ENCODE data around the gene CLDN10. TPM values are rescaled to one million over a fixed set of nuclear protein-coding genes. Genes with fewer than 3 reads are reported as not detected.

The CLDN10 gene
- total RNA-seq, 1 experiment from 2014 or later = 10.5 TPM

- Histone ChIP-seq H3K36me3 (ENCODE audit: control insufficient read depth, insufficient read depth, low read length) (no peaks in the 10 kb centered on the region), H3K27ac (ENCODE audit: low read length) (no peak overlapping the region), H3K4me3 (ENCODE audit: low read depth in 2 of 2, low read length in 2 of 2) (no peak overlapping the region), H3K27me3 (ENCODE audit: control insufficient read depth, insufficient read depth, low read length) (no peaks in the 10 kb centered on the region), H3K4me1 (ENCODE audit: control insufficient read depth, insufficient read depth, low read length) (no peaks in the 10 kb centered on the region; the same call in 1 of the 2 replicates), H3K9me3 (ENCODE audit: control insufficient read depth, insufficient read depth, low read depth, low read length) (no peaks in the 10 kb centered on the region)
- TF ChIP-seq, protein P1, sequence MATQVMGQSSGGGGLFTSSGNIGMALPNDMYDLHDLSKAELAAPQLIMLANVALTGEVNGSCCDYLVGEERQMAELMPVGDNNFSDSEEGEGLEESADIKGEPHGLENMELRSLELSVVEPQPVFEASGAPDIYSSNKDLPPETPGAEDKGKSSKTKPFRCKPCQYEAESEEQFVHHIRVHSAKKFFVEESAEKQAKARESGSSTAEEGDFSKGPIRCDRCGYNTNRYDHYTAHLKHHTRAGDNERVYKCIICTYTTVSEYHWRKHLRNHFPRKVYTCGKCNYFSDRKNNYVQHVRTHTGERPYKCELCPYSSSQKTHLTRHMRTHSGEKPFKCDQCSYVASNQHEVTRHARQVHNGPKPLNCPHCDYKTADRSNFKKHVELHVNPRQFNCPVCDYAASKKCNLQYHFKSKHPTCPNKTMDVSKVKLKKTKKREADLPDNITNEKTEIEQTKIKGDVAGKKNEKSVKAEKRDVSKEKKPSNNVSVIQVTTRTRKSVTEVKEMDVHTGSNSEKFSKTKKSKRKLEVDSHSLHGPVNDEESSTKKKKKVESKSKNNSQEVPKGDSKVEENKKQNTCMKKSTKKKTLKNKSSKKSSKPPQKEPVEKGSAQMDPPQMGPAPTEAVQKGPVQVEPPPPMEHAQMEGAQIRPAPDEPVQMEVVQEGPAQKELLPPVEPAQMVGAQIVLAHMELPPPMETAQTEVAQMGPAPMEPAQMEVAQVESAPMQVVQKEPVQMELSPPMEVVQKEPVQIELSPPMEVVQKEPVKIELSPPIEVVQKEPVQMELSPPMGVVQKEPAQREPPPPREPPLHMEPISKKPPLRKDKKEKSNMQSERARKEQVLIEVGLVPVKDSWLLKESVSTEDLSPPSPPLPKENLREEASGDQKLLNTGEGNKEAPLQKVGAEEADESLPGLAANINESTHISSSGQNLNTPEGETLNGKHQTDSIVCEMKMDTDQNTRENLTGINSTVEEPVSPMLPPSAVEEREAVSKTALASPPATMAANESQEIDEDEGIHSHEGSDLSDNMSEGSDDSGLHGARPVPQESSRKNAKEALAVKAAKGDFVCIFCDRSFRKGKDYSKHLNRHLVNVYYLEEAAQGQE (IDR thresholded peaks at IDR 0.05; ENCODE audit: insufficient read depth in 1 of 2, low read depth in 2 of 2, low read length in 1 of 2) = no peak
- TF ChIP-seq POLR2AphosphoS5 (IDR thresholded peaks at IDR 0.05; ENCODE audit: low read depth, low read length) (no peak), TCF7L2 (IDR thresholded peaks at IDR 0.05; ENCODE audit: low read depth, low read length) (no peak), SIN3A (IDR thresholded peaks at IDR 0.05; ENCODE audit: borderline replicate concordance, insufficient read depth, low read depth, low read length) (no peak), CTCF (IDR thresholded peaks at IDR 0.05) (no peak)
- POLR2A ChIA-PET = no interaction called here
- in situ Hi-C loops (cut with HindIII; ENCODE audit: low pct_unique_long_range_greater_than_20kb, low sequenced_read_pairs) (no loop called here), intact Hi-C loops (cut with micrococcal nuclease; ENCODE audit: unreplicated experiment) (no loop called here)
- ATAC-seq = peak; percentile 78
- no peak for DNase-seq (ENCODE audit: low read depth, low spot score)
- CTCF ChIA-PET = no interaction called here
- BruUV-seq (replicated peaks) = no TSS peak
These were observed 47.3 kb upstream of the CLDN10 start for GRCh38 chr13:95505265-95505664.

DNA sequence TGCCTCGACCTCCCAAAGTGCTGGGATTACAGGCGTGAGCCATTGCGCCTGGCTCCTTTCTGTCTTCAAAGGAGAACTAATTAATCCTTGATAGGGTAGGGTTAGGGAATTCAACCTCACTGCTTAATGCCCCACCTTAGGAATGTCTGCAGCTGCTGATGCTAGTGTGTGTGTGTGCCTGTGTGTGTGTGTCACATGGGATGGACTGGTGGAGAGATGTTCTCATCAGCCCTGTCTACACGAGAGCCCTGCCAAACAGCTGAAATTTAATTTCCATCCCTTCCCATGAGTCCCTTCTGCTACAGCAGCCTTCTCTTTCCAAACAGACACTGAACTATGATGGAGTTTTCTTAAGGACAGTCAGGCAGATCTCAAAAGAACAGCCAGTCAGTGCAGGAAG is 46.5 kb upstream of the CLDN10 start:
- no peak for TF ChIP-seq CTCF (IDR thresholded peaks at IDR 0.05)
- no peak for TF ChIP-seq POLR2AphosphoS5 (IDR thresholded peaks at IDR 0.05; ENCODE audit: low read depth, low read length)
- no peak for TF ChIP-seq TCF7L2 (IDR thresholded peaks at IDR 0.05; ENCODE audit: low read depth, low read length)
- TF ChIP-seq, protein P1 (IDR thresholded peaks at IDR 0.05; ENCODE audit: insufficient read depth in 1 of 2, low read depth in 2 of 2, low read length in 1 of 2) = no peak
- TF ChIP-seq SIN3A (IDR thresholded peaks at IDR 0.05; ENCODE audit: borderline replicate concordance, insufficient read depth, low read depth, low read length) = no peak
- no peaks in the 10 kb centered on the region for H3K9me3 ChIP-seq (ENCODE audit: control insufficient read depth, insufficient read depth, low read depth, low read length)
- ATAC-seq = no peak
- no peak overlapping the region for H3K27ac ChIP-seq (ENCODE audit: low read length)
- intact Hi-C loops (cut with micrococcal nuclease; ENCODE audit: unreplicated experiment) (no loop called here), in situ Hi-C loops (cut with HindIII; ENCODE audit: low pct_unique_long_range_greater_than_20kb, low sequenced_read_pairs) (no loop called here)
- ChIA-PET POLR2A (no interaction called here), CTCF (no interaction called here)
- BruUV-seq (replicated peaks) = no TSS peak
- no peaks in the 10 kb centered on the region; the same call in 1 of the 2 replicates for H3K4me1 ChIP-seq (ENCODE audit: control insufficient read depth, insufficient read depth, low read length)
- H3K36me3 ChIP-seq (ENCODE audit: control insufficient read depth, insufficient read depth, low read length) = no peaks in the 10 kb centered on the region
- H3K27me3 ChIP-seq (ENCODE audit: control insufficient read depth, insufficient read depth, low read length) = no peaks in the 10 kb centered on the region
- no peak for DNase-seq (ENCODE audit: low read depth, low spot score)
- H3K4me3 ChIP-seq (ENCODE audit: low read depth in 2 of 2, low read length in 2 of 2) = no peak overlapping the region
